SK-N-SH (cell line): Measurements from ENCODE around the gene CD248. TPM values are rescaled to one million over a fixed set of nuclear protein-coding genes. Genes with fewer than 3 reads are reported as not detected.

Source experiments
- CTCF ChIA-PET: fragments of 300-600, 350-600 bp; formaldehyde crosslinking; extraction: SDS; loops from one replicate; lab custom pipeline; 2021; lab: Yijun Ruan, JAX
- POLR2A ChIA-PET: fragments of 350-600 bp; sonication (Branson Sonifier 250); formaldehyde crosslinking; extraction: SDS; loops from one replicate; lab custom pipeline; 2020; ENCODE audit warnings: antibody characterized with exemption, inconsistent platforms; lab: Yijun Ruan, JAX
- DNase-seq: peaks from one replicate; pipeline ENCODE4 v3.0.0; 2012
- H2AFZ ChIP-seq: fragments of 200-600 bp; sonication (generic); 2 replicates; pipeline ENCODE4 v1.8.1; 2016; ENCODE audit warnings: antibody characterized with exemption, mild to moderate bottlenecking, low read depth
- H3F3A ChIP-seq: fragments of 200-600 bp; sonication (generic); replicated peaks from 2 replicates; pipeline ENCODE3; 2016; ENCODE audit warnings: antibody characterized with exemption, mild to moderate bottlenecking; ENCODE audit not compliant: insufficient read depth
- H3K27ac ChIP-seq, 2 experiments: fragments of 200-500 bp in 1 of 2; fragments of 200-600 bp in 1 of 2; sonication (Bioruptor generic) in 1 of 2; sonication (generic), shearing (Covaris generic) in 1 of 2; 2 replicates each; pipeline versions ENCODE4 v1.5.1 to v1.6.1; 2014 to 2016; ENCODE audit warnings: low read depth in 2 of 2, inconsistent platforms in 1 of 2, low read length in 1 of 2, mild to moderate bottlenecking in 1 of 2, mixed read lengths in 1 of 2
- H3K27me3 ChIP-seq: fragments of 200-600 bp; sonication (generic), shearing (Covaris generic); 2 replicates; pipeline ENCODE4 v1.6.1; 2016; ENCODE audit warnings: mixed run types; ENCODE audit not compliant: insufficient read depth
- H3K36me3 ChIP-seq, 2 experiments: fragments of 200-500 bp in 1 of 2; fragments of 200-600 bp in 1 of 2; sonication (Bioruptor generic) in 1 of 2; sonication (generic) in 1 of 2; replicated peaks in 1 of 2; 2 replicates each; pipeline versions ENCODE3 to v1.5.1; 2014 to 2016; ENCODE audit warnings: low read length in 1 of 2, mild to moderate bottlenecking in 1 of 2; ENCODE audit not compliant: insufficient read depth in 2 of 2, control insufficient read depth in 1 of 2
- H3K4me1 ChIP-seq, 2 experiments: fragments of 200-500 bp in 1 of 2; fragments of 200-600 bp in 1 of 2; sonication (Bioruptor generic) in 1 of 2; sonication (generic), shearing (Covaris generic) in 1 of 2; 2 replicates each; pipeline versions ENCODE4 v1.5.1 to v1.6.1; 2014 to 2016; ENCODE audit warnings: low read depth in 1 of 2, low read length in 1 of 2, mixed run types in 1 of 2; ENCODE audit not compliant: insufficient read depth in 2 of 2, control insufficient read depth in 1 of 2
- H3K4me2 ChIP-seq: fragments of 200-600 bp; sonication (generic), shearing (Covaris generic); 2 replicates; pipeline ENCODE4 v1.6.1; 2017; ENCODE audit warnings: mixed run types
- H3K4me3 ChIP-seq, 2 experiments: fragments of 200-500 bp in 1 of 2; fragments of 200-600 bp in 1 of 2; sonication (Bioruptor generic) in 1 of 2; sonication (generic), shearing (Covaris generic) in 1 of 2; 2 replicates each; pipeline versions ENCODE4 v1.5.1 to v1.8.1; 2014 to 2016; ENCODE audit warnings: low read depth in 2 of 2, inconsistent platforms in 1 of 2, low read length in 1 of 2, mild to moderate bottlenecking in 1 of 2, mixed read lengths in 1 of 2, moderate library complexity in 1 of 2
- H3K79me2 ChIP-seq: fragments of 200-600 bp; sonication (generic); 2 replicates; pipeline ENCODE4 v1.8.1; 2017; ENCODE audit warnings: mild to moderate bottlenecking; ENCODE audit not compliant: insufficient read depth
- H3K9ac ChIP-seq: fragments of 200-600 bp; sonication (generic); 2 replicates; pipeline ENCODE4 v1.6.1; 2017; ENCODE audit warnings: mixed run types
- H3K9me2 ChIP-seq: fragments of 200-600 bp; sonication (generic); 2 replicates; pipeline ENCODE4 v1.6.1; 2017; ENCODE audit warnings: mixed run types
- H3K9me3 ChIP-seq: fragments of 200-600 bp; sonication (generic); 2 replicates; pipeline ENCODE4 v1.6.1; 2017; ENCODE audit warnings: mixed run types, mild to moderate bottlenecking, moderate library complexity
- H4K20me1 ChIP-seq: fragments of 200-600 bp; sonication (generic); 2 replicates; pipeline ENCODE4 v1.6.1; 2017; ENCODE audit warnings: mild to moderate bottlenecking, mixed run types; ENCODE audit not compliant: insufficient read depth
- CHD2 ChIP-seq: fragments of 150-350 bp; IDR thresholded peaks from 2 replicates; pipeline ENCODE4 v1.6.1; 2018; ENCODE audit warnings: low read length; ENCODE audit not compliant: partially characterized antibody
- ELF1 ChIP-seq: IDR thresholded peaks from 2 replicates; pipeline ENCODE4 v1.4.0; 2012
- EP300 ChIP-seq, 2 experiments: IDR thresholded peaks; 2 replicates each; pipeline versions ENCODE4 v1.4.0 to v1.6.1; 2012; ENCODE audit warnings: borderline replicate concordance in 1 of 2, low read depth in 1 of 2, low read length in 1 of 2
- EZH2phosphoT487 ChIP-seq: fragments of 200-600 bp; sonication (generic); IDR thresholded peaks from 2 replicates; pipeline ENCODE4 v1.6.1; 2017; ENCODE audit warnings: low read depth, mixed run types, mild to moderate bottlenecking, antibody characterized with exemption, moderate library complexity, borderline replicate concordance
- JUND ChIP-seq: IDR thresholded peaks from 2 replicates; pipeline ENCODE4 v1.4.0; 2012
- MXI1 ChIP-seq: IDR thresholded peaks from 2 replicates; pipeline ENCODE4 v1.6.1; 2012; ENCODE audit warnings: mild to moderate bottlenecking, low read depth, low read length, improper control_type of control experiment
- RCOR1 ChIP-seq: fragments of 150-350 bp; IDR thresholded peaks from 2 replicates; pipeline ENCODE4 v1.6.1; 2017; ENCODE audit warnings: antibody characterized with exemption, low read length
- RFX5 ChIP-seq: IDR thresholded peaks from 2 replicates; pipeline ENCODE4 v1.6.1; 2012; ENCODE audit warnings: mild to moderate bottlenecking, improper control_type of control experiment, low read length
- SIN3A ChIP-seq: IDR thresholded peaks from 2 replicates; pipeline ENCODE4 v1.6.1; 2012; ENCODE audit warnings: low read depth, mild to moderate bottlenecking, low read length, moderate library complexity, borderline replicate concordance
- TCF12 ChIP-seq: IDR thresholded peaks from 2 replicates; pipeline ENCODE4 v1.4.0; 2012
- TEAD4 ChIP-seq: IDR thresholded peaks from 2 replicates; pipeline ENCODE4 v1.4.0; 2012; ENCODE audit warnings: mild to moderate bottlenecking, borderline replicate concordance; ENCODE audit not compliant: insufficient read depth
- YY1 ChIP-seq: IDR thresholded peaks from 2 replicates; pipeline ENCODE4 v1.4.0; 2012; ENCODE audit warnings: low read depth, mild to moderate bottlenecking
- WGBS: methylation state at CpG from one replicate; pipeline ENCODE4 v1.1.6; 2017; ENCODE audit warnings: low lambda C conversion rate; 5-methylcytosine and 5-hydroxymethylcytosine counted together
- polyA plus RNA-seq, 3 experiments: library from polyadenylated mRNA; depleted of rRNA; stranded (reverse); fragments of >200 nt; gene quantifications; 2 replicates each; pipeline ENCODE4 v1.2.3, GENCODE V29; 2012
- TF ChIP-seq, protein P1 (sequence below): IDR thresholded peaks from 2 replicates; pipeline ENCODE4 v1.6.1; 2012; ENCODE audit warnings: mild to moderate bottlenecking, low read depth, low read length, moderate library complexity
- TF ChIP-seq, protein P2 (sequence below): fragments of 200-600 bp; sonication (generic); IDR thresholded peaks from 2 replicates; pipeline ENCODE4 v1.6.1; 2017; ENCODE audit warnings: antibody characterized with exemption, mild to moderate bottlenecking, moderate library complexity

The CD248 gene
- polyA plus RNA-seq, 1 of the 3 experiments (the other 2 are of a cell fraction) = 7.7 TPM

DNA sequence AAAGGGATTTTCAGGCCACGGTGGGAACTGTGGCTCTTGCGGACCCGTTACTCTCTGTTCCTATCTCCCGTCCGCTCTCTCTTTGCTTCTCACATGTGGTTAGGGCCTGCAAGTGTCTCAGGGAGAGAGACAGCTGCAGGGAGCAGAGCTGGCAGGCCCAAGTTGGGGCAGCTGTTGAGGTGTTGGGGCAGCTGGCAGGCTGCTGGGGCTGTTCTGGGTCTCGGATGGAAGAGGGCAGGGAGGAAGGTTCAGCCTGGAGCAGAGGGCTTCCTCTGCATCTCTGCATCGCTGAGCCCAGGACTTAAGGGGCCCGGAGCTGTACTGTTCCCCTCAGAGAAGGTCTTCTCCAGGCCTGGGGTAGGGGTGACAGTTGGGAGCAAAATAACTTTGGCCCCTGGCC lies 41.4 kb downstream of the CD248 start:
- 96% methylated on average over 5 of the region's 8 CpGs for WGBS
- POLR2A ChIA-PET = interaction anchor here (0.9 kb wide), 1 partner anchor 14 kb away, joined by 3 read pairs; the partner anchor contains the start of gene YIF1A

More for the DNA sequence above, 41.4 kb downstream of the CD248 start:
- peaks cover 2 to 20% of the 10 kb centered on the region in 2 experiments; a peak in 2 of 4 replicates for H3K4me1 ChIP-seq
- no peaks in the 10 kb centered on the region for H3K9me2 ChIP-seq
- CTCF ChIA-PET = no interaction called here
- no peak overlapping the region for H3K4me3 ChIP-seq
- TF ChIP-seq, protein P1, sequence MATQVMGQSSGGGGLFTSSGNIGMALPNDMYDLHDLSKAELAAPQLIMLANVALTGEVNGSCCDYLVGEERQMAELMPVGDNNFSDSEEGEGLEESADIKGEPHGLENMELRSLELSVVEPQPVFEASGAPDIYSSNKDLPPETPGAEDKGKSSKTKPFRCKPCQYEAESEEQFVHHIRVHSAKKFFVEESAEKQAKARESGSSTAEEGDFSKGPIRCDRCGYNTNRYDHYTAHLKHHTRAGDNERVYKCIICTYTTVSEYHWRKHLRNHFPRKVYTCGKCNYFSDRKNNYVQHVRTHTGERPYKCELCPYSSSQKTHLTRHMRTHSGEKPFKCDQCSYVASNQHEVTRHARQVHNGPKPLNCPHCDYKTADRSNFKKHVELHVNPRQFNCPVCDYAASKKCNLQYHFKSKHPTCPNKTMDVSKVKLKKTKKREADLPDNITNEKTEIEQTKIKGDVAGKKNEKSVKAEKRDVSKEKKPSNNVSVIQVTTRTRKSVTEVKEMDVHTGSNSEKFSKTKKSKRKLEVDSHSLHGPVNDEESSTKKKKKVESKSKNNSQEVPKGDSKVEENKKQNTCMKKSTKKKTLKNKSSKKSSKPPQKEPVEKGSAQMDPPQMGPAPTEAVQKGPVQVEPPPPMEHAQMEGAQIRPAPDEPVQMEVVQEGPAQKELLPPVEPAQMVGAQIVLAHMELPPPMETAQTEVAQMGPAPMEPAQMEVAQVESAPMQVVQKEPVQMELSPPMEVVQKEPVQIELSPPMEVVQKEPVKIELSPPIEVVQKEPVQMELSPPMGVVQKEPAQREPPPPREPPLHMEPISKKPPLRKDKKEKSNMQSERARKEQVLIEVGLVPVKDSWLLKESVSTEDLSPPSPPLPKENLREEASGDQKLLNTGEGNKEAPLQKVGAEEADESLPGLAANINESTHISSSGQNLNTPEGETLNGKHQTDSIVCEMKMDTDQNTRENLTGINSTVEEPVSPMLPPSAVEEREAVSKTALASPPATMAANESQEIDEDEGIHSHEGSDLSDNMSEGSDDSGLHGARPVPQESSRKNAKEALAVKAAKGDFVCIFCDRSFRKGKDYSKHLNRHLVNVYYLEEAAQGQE = no peak
- TF ChIP-seq MXI1 (no peak), CHD2 (no peak), RCOR1 (no peak), YY1 (no peak), TEAD4 (no peak), SIN3A (no peak), EZH2phosphoT487 (no peak), EP300 (IDR thresholded peaks at IDR 0.05; ENCODE audit: borderline replicate concordance in 1 of 2, low read depth in 1 of 2, low read length in 1 of 2) (no peak), RFX5 (no peak), ELF1 (no peak), TCF12 (no peak), JUND (no peak)
- TF ChIP-seq, protein P2, sequence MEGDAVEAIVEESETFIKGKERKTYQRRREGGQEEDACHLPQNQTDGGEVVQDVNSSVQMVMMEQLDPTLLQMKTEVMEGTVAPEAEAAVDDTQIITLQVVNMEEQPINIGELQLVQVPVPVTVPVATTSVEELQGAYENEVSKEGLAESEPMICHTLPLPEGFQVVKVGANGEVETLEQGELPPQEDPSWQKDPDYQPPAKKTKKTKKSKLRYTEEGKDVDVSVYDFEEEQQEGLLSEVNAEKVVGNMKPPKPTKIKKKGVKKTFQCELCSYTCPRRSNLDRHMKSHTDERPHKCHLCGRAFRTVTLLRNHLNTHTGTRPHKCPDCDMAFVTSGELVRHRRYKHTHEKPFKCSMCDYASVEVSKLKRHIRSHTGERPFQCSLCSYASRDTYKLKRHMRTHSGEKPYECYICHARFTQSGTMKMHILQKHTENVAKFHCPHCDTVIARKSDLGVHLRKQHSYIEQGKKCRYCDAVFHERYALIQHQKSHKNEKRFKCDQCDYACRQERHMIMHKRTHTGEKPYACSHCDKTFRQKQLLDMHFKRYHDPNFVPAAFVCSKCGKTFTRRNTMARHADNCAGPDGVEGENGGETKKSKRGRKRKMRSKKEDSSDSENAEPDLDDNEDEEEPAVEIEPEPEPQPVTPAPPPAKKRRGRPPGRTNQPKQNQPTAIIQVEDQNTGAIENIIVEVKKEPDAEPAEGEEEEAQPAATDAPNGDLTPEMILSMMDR = no peak
- peaks cover 17% of the 10 kb centered on the region for H3K79me2 ChIP-seq
- H3K9me3 ChIP-seq = no peaks in the 10 kb centered on the region
- peaks cover 21 to 45% of the 10 kb centered on the region in 2 experiments for H3K36me3 ChIP-seq
- no peak overlapping the region for H3K9ac ChIP-seq
- peaks cover 18% of the 10 kb centered on the region for H3F3A ChIP-seq
- no peak overlapping the region for H3K4me2 ChIP-seq
- no peak for DNase-seq
- H2AFZ ChIP-seq = no peak overlapping the region
- no peaks in the 10 kb centered on the region for H3K27me3 ChIP-seq
- no peaks in the 10 kb centered on the region; the same call in none of the 2 replicates for H4K20me1 ChIP-seq
- H3K27ac ChIP-seq = no peak overlapping the region
